COLO668 (cell line): ENCODE results near the gene CLCN4.

Source experiments
- DNase-seq: peaks from one replicate; lab custom pipeline; 2025; ENCODE audit not compliant: unreplicated experiment; lab: John Stamatoyannopoulos, UW

The CLCN4 gene

DNA sequence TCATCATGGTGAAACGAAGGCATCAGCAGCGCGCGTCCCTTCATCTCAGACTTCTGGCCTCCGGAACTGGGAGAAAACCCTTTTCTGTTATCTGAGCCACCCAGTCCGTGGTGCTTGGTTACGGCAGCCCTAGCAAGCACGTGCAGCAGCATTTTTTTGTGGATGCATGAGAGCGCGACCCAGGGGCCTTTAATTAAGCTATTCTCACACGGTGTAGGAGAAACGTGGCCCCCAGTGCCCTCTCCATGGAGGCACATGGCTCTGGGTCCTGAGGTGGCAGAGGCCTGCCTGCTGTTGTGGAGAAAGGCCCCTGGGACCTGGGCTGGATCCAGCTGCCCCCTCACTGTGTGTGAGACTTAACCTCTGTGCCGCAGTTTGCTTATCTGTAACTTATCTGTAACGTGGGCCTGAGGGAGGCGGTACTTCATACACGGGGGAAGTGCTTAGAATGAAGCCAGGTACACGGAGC is 9.5 kb downstream of the CLCN4 start:
- no peak for DNase-seq

DNA sequence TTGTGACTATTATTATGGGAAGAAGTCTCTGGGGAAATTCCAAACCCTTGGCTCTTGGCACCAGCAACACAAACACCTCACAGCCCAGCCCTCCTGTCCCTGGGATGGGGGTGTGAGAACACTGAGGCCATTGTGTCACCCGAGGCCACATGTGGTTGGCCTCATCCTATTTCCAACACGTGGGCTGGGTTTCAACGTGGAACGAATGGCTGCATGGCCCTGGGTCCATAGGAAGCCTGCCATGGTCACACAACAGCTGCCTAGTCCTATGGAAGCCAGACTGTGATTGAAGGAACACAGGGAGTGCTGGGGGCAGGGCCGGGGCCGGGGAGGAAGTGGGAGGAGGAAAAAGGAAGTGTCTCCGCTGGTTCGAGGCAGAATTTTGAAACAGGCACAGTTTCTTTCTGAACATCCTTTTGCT is 10.0 kb downstream of the CLCN4 start:
- DNase-seq: no peak

DNA sequence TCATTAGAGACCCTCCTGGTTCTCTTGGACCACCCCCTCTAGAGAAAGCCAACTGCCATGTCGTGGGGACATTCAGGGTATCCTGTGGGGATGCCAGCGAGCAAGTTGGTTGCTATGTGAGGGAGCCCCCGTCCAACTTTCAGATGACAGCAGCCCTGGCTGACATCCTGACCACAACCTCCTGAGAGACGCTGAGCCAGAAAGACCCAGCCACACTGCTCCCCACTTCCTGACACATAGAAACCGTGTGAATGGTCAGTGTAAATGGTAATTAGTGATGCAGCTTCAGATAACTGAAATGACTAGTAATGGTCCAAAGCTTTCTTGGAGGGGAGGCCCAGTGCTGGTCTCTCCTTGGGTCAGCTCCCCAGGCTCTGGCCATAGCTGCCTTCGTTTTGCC is 10.8 kb downstream of the CLCN4 start:
- no peak for DNase-seq

DNA sequence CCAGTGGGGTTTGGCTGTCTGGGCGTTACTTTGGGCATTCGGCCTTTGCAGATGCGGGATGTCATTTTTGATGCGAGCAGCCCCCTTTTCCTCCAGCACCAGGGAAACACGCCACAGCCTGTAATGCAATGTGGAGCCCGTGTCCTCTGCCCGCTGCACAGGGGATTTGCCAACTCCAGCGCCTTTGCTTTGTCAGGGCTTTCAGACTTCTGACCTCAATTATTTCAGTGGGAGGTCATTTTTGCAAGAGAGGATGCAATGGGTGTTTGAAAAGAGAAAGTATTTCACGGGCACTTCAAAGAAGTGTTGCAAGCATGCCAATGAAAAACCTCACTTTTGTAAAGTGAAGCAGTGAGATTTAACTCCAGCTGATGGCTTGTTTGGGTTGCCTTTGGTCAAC is 11.5 kb downstream of the CLCN4 start:
- DNase-seq: no peak

DNA sequence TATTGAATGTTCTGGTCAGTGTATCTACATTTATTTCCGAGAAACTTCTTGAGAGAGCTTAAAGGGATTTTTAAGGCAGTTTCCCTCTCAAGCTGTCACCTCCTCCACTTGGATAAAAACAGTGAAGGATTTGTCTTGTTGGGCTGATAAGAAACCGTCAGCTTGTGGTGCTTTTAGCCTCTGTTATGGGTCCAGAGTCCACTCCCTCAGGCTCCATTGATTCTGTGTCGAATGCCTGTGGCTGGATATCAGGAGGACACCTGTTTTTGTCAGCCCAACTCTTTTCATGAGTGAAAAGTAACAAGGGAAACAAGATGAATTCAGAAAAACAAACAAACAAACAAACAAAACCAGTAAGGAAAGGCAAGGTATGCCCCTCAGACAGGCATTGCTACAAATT is 12.4 kb downstream of the CLCN4 start:
- DNase-seq: peak; percentile 1

DNA sequence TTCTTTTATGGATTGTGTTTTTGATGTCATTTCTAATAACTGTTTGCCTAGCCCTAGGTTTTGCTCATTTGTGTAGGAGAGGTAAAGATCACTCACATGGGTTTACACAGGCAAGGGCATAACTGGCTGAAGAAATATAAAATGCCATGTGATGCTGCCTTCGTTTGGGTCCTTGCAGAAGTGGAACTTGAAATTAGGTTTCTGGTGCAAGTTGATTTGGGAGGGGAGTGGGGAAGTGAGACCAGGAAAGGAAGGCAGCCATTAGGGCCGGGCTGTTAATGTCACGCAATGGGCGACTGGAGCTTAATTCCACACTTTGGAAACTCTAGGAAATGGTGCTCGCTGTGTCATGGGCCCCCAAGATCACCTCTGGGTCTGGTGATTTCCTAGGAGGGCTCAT is 14.5 kb downstream of the CLCN4 start:
- no peak for DNase-seq

DNA sequence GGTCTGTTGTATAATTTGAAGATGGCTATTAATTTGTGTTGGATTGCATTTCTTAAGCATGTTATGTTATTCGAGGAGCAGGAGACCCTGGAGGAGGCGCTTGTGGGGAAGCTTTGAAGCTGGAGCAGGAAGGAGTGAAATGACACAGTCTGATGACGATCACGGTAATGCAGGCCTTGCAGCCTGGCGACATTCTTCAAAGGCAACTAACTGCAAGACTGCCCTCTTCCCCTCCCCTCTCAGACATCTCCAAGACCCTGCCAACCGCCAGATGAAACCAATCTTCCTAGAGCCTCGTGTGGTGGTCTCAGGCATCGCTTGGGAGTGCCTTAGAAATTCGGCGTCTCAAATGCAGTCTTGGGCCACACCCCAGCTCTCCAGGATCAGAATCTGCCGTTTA is 16.1 kb downstream of the CLCN4 start:
- DNase-seq: no peak

DNA sequence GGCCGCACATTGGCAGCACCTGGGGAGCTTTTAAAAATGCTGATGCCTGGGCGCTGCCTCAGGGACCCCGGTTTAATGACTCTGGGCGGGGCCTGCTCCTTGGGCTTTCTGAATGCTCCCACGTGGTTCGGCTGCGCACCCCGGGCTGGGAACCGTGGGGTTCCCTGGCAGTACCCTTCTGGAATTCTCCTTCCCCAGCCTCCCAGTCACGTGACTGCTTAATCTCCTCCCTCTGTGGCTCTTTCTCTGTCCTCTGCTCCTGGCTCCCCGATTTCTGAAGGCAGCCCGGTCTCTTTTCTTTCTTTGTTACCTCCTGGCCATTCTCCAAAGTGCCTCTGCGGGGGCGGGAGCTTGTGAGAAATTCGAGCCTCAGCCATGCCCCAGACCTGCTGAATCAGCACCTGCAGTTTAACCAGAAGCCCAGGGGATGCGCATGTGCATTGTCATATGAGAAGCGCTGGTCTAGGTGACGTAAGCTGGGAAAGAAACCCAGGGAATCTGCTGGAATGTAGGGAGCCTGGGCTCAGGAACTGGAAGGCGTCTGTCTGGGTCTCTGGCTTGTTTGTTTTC is 16.6 kb downstream of the CLCN4 start:
- peak; percentile 2 for DNase-seq

DNA sequence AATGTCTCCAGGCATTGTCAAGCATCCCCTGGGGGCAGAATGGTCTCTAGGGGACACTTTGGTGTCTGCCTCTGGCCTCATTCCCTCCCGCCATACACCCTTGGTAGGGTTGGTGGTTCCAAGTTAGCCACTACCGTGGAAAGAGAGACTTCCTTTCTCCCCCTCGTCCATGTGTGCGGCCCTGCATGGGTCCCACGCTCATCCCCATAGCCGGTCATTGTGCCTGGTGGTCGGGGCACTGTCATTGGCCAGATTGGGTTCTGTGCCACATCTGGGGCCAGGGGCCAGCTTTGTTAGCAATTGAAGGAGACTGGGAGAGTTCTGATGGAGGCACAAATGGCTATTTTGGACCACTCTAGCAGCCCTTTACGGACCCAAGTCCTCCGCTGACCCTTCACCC is 17.3 kb downstream of the CLCN4 start:
- no peak for DNase-seq

DNA sequence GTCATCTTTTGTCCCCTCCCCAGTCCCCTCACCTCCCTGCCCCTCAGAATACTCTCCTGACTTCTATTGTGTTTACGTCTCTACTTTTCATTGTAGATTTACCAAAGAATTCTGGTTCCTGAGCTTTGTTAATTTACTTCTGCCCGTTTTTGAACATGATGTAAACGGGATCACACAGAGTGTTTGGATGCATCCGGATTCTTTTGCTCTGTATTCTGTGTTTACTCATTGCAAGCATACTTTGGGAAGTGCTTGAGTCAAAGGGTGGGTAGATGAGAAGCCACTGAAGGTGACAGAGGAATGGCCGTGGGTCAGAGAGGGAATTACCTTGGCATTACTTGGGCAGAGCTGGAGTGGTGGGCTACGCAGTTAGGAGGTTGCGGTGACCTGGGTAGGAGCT is 18.0 kb downstream of the CLCN4 start:
- no peak for DNase-seq

DNA sequence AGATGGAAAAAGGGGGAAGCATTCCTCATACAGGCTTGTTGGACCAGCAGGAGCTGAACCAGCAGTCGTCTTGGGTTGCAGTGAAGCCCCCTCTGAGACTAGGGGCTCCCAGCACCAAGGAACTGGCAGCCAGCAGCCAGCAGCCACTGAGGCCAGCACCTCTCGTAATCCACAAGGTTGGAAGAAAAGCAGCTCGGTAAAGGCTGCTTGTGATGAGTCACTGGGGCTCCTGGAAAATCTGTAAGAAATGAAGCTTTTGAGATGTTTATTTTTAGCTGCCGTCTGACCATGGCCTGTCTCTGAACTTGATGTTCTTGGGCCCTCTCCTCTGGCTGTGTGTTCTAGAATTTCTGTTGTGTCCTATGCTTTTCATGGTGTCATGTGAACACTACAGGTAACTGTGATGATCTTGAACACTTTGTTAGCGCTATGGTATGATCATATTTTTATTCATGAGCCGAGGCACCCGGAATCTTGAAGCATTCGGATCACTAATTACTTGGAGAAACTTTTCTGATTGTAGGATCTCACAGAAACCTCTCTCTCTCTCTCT is 18.6 kb downstream of the CLCN4 start:
- no peak for DNase-seq

DNA sequence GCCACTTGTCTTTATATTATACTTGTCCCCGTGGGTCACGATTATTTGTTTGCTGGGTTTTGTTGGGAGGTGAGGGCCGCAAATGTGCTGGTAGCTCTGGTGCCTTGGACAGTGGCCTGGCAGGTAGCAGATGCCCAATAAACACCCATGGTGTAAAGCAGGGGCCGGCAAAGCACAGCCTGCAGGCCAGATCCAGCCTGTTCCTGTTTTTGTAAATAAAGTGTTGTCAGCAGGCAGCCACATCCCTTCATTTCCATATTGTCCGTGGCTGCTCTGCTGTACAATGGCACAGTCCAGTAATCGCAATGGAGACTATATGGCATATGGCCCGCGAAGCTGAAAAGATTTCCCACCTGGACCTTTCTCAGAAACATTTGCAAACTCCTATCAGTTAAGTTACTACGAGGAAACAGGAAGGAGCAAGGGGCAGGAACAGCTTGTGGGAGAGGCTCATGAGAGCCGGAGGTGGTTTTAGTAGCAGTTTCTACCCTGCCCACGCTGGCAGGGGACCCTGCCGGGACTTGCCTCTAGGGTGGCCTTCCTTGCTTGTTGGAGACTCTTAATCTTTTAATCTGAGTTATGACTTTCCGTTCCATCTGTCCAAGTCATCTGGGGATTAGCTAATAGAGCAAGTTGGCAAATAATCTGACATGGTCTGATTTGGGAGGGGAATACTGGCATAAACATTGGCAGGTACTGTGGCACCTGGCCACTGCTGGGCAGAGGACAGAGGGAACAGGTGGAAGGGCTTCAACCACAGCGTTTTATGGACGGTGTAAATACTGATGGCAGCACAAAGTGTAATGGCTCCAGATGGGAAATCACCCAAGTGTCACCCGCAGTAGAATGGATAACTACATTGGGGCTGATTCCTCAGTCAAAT is 19.6 kb downstream of the CLCN4 start:
- peak; percentile 4 for DNase-seq

DNA sequence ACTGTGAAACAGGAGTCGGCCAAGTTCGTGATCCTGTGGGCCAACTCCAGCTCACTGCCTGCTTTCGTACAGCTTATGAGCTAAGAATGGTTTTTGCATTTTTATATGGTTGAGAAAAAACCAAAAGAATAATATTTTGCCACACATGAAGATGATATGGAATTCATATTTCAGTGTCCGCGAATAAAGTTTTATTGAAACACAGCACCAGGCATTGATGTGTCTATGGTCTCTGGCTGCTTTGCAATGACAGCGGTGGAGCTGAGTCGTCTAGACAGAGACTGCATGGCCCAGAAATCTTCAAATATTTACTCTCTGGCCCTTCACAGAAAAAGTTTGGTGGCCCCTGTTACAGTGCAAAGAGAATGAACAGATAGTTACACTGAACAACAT is 20.2 kb downstream of the CLCN4 start:
- no peak for DNase-seq

DNA sequence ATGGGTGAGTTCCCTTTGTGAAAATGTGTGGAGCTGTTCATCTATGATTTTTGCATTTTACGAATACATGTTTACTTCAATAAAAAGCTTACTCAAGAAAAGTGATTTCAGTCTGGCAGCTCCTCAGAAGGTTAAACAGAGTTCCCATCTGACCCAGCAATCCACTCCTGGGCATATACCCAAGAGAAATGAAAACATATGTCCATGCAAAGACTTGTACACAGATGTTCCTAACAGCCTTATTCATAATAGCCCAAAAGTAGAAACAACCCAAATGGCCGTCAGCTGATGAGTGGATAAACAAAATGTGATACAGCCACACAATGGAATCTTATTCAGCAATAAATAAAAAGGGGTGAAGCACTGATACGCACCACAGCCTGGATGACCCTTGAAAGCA is 20.8 kb downstream of the CLCN4 start:
- DNase-seq: no peak

DNA sequence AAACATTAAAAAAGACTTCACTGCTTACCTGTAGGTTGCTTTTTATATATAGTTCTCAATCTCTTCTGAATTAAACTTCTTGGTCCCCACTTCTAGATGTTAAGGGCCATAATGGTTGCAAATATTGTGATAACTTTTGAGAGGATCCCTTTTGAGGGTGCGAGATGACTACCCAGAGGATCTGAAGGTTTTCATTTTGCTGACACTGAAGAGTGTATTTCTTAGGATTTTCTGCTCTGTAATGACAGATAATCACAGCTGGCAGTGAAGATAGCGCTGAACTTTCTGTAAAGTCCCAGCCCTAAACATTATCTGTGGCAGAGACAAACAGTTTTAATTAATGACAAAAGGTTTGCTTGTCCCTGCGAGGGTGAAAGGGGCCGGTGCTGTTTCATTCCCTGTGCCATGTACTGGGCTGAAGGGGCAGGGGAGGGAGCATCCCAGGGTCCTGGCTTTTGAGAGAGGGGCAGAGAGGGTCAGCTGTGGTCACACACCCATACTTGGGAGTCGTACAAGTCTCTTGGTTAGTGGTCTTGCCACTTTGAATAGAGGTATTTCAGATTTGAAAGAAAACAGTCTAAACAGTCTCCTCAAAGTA is 22.2 kb downstream of the CLCN4 start:
- no peak for DNase-seq

DNA sequence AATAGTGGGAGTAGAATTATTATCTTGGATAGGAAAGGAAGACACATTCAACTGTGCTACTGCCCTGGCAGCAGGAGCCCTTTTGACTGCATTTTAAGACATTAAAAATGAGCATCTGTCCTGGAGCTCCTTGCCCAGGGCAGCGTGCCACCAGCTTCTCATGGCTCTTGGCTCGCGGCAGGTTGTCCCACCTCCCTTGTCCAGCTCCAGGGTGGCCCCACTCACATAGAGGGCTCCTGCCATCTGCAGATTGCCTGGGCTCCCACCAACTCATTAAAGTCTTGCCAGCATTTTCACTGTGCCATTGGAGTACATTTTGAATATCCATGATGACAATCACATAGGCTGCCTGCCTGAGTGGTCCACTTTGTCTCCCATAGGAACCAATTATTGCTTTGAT is 27.0 kb downstream of the CLCN4 start:
- DNase-seq: no peak

DNA sequence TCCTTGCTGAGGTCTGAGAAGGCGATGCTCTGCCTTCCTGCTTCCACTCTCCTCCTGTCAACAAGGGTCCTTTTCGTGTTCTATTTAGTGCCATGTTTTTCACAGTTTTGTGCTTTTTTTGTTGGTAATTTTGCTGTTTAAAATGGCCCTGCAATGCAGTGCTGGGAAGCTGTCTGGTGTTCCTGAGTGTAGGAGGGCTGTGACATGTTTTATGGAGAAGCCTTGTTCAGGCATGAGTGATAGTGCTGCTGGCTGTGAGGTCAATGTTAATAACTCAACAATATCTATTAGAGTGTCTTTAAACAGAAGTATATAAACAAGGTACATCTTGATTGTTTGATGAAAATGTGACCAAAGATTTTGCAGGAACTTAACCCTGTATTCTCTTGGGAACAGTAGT is 27.6 kb downstream of the CLCN4 start:
- DNase-seq: no peak

DNA sequence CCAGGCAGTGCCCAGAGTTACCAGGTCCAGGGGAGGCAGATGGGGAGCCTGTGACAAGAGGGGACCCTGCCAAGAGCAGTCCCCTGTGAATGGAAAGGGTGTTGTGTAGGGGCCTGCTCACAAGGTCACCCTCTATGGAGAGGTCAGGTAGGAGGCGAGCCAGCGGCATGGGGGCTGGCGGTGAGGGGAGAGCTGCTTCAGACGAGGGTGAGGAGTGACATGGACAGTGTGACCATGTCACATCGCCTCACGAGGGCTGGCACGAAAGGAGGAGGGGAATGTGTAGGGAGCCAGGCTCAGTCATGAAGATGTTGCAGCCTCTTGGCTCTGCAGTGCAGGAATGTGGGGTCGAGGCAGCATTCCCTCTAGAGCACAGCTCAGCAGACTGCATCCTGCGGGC is 29.6 kb downstream of the CLCN4 start:
- no peak for DNase-seq

DNA sequence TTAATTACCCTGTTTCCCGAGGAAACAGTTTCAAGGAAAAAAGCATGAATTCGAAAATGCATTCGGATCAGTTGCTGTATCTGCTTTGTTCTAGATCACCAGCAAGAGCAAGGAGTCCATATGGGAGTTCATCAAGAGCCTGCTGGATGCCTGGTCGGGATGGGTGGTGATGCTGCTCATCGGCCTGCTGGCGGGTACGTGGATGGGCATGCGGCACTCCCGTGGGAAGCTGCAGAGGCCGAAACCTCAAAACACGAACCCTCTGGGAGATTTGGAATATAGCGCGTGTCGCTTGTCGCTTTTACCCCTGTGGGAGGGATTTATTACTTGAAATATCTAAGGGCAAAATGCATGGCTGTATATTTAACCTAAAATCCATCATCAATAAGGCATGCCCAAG is 30.6 kb downstream of the CLCN4 start:
- DNase-seq: no peak

DNA sequence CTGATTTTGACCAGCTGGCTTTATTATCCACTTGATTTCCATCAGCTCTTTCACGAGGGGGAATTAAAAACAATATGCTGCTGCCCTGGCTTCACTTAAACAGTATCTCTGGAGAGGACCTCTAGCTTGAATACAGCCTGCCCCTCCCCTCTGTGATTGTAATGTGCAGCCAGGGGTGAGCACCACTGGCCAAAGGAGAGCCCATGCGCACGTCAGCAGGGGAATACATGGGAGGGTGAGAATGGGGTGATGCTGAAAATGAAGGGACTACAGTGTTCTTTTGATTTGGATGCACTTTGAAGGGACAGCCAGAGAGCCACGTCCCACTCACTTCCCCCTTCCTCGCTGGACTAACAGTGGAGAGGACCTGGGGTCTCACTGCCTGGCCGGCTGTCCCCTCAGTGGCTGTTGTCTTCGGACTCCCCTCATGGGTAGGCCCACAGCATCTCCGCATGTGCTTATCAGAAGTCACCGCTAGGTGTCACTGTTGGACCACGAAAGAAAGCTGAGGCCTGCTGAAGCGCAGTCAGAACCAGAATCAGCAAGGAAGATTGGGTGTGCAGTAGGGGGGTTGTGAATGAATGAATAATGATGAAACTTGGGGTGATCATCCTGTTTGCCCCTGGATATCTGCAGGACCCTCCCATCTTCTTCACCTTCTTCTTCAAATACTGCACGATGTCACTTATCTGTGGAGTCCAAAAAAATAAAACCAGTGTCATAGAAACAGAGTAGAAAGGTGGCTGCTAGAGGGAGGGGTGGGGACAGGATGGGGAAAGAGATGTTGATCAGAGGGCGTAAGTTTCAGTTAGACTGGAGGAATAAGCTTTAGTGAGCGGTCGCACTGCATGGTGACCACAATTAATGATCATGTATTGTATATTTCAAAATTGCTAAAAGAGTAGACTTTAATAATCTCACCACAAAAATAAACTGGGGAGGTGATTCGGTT is 32.8 kb downstream of the CLCN4 start:
- DNase-seq: peak; percentile 68

DNA sequence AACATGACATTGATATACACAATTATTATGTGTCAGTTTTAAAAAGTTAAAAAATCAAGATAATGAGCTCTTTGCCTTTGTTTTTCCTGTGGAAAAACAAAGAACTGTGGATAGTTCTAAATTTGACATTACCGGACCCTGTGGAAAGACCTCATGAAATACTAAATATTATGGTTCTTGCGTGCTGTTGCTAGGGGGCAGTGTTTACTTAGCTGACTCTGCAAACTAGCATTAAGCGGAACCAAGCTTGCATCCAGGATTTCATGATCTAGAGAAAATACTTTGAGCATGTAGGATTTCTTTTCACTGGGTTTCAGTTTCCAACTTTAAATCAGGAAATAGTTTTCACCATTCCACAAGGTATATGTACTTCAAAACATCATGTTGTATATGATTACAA is 33.6 kb downstream of the CLCN4 start:
- DNase-seq: peak; percentile 40
